ENCODE measurements around the gene SMCO4.
"Not testable (repeated sequence)": the region's sequence is repeated elsewhere in the genome, so short reads cannot be mapped to it uniquely, and the experiment has no call there.

SMCO4 gene

GRCh38 chr11:93559681-93560080 is 16.5 kb upstream of the SMCO4 start:
- no peak for DNase-seq

GRCh38 chr11:93552874-93553273 is 9.7 kb upstream of the SMCO4 start:
- DNase-seq, result no peak

- DNase-seq, result no peak
Measured at GRCh38 chr11:93549976-93550375, 6.8 kb upstream of the SMCO4 start.

GRCh38 chr11:93548679-93549319 is 5.6 kb upstream of the SMCO4 start:
- DNase-seq, result no peak

GRCh38 chr11:93547773-93548172 is 4.6 kb upstream of the SMCO4 start:
- DNase-seq, result no peak

- no peak for DNase-seq
Measured at GRCh38 chr11:93547028-93547427, 3.8 kb upstream of the SMCO4 start.

GRCh38 chr11:93545566-93545965 is 2.4 kb upstream of the SMCO4 start:
- DNase-seq, result no peak

GRCh38 chr11:93542811-93543229 is 371 bp downstream of the SMCO4 start:
- peak; percentile 56 for DNase-seq

- no peak for DNase-seq
Measured at GRCh38 chr11:93541884-93542810, 1.0 kb downstream of the SMCO4 start.

- no peak for DNase-seq
Measured at GRCh38 chr11:93540896-93541553, 2.2 kb downstream of the SMCO4 start.

GRCh38 chr11:93540337-93540736 is 2.9 kb downstream of the SMCO4 start:
- no peak for DNase-seq

- DNase-seq, result no peak
Measured at GRCh38 chr11:93537767-93538261, 5.4 kb downstream of the SMCO4 start.

- DNase-seq, result no peak
Measured at GRCh38 chr11:93537049-93537448, 6.1 kb downstream of the SMCO4 start.

GRCh38 chr11:93536101-93536861 is 6.9 kb downstream of the SMCO4 start:
- DNase-seq, result no peak

GRCh38 chr11:93535578-93535977 is 7.6 kb downstream of the SMCO4 start:
- not testable (repeated sequence) for DNase-seq

GRCh38 chr11:93532806-93533205 is 10.4 kb downstream of the SMCO4 start:
- no peak for DNase-seq

GRCh38 chr11:93532281-93532789 is 10.9 kb downstream of the SMCO4 start:
- no peak for DNase-seq

GRCh38 chr11:93530468-93530826 is 12.7 kb downstream of the SMCO4 start:
- DNase-seq, result no peak

- DNase-seq, result no peak
Measured at GRCh38 chr11:93529707-93530467, 13.3 kb downstream of the SMCO4 start.

GRCh38 chr11:93528757-93529645 is 14.2 kb downstream of the SMCO4 start:
- no peak for DNase-seq

GRCh38 chr11:93528252-93528651 is 14.9 kb downstream of the SMCO4 start:
- DNase-seq, result peak; percentile 53
